HuH-7.5 (cell line): Measurements from ENCODE around the gene CNN1.
"Not testable (repeated sequence)": the region's sequence is repeated elsewhere in the genome, so short reads cannot be mapped to it uniquely, and the experiment has no call there.

Experiments
- DNase-seq: peaks from one replicate; pipeline ENCODE4 v3.0.0; 2011; ENCODE audit warnings: low spot score

Gene CNN1

GRCh38 chr19:11566164-11566563, 27.5 kb downstream of the CNN1 start:
- DNase-seq: no peak

GRCh38 chr19:11570039-11570462, 31.4 kb downstream of the CNN1 start:
- DNase-seq: no peak

GRCh38 chr19:11573354-11573753, 34.7 kb downstream of the CNN1 start:
- DNase-seq: not testable (repeated sequence)

- not testable (repeated sequence) for DNase-seq
These were observed 35.1 kb downstream of the CNN1 start for GRCh38 chr19:11573763-11574162.

GRCh38 chr19:11574689-11575088, 36.0 kb downstream of the CNN1 start:
- no peak for DNase-seq

- DNase-seq: no peak
These were observed 37.6 kb downstream of the CNN1 start for GRCh38 chr19:11576227-11576626.

- no peak for DNase-seq
These were observed 39.0 kb downstream of the CNN1 start, which contains the start of gene ACP5 for GRCh38 chr19:11577451-11578257. ACP5 (minus strand) TSS chr19:11577645; CDS start chr19:11577317, 328 bp downstream.

GRCh38 chr19:11578258-11579142, 39.8 kb downstream of the CNN1 start:
- no peak for DNase-seq

GRCh38 chr19:11580116-11580515, 41.5 kb downstream of the CNN1 start:
- DNase-seq: no peak

GRCh38 chr19:11581740-11582139, 43.1 kb downstream of the CNN1 start:
- no peak for DNase-seq

GRCh38 chr19:11586331-11586730, 47.7 kb downstream of the CNN1 start:
- DNase-seq: no peak

- DNase-seq: peak; percentile 75
These were observed 48.8 kb downstream of the CNN1 start for GRCh38 chr19:11587302-11587974.

GRCh38 chr19:11587975-11588631, 49.5 kb downstream of the CNN1 start:
- DNase-seq: no peak

- DNase-seq: no peak
These were observed 55.4 kb downstream of the CNN1 start for GRCh38 chr19:11594084-11594483.

- no peak for DNase-seq
These were observed 57.5 kb downstream of the CNN1 start for GRCh38 chr19:11596156-11596555.

GRCh38 chr19:11597202-11598102, 58.8 kb downstream of the CNN1 start, which contains the start of gene ZNF627:
ZNF627 (plus strand) TSS chr19:11597483; CDS start chr19:11597628, 145 bp downstream.
- DNase-seq: peak; percentile 97

- no peak for DNase-seq
These were observed 59.4 kb downstream of the CNN1 start for GRCh38 chr19:11598103-11598483.

- no peak for DNase-seq
These were observed 60.1 kb downstream of the CNN1 start for GRCh38 chr19:11598746-11599145.

GRCh38 chr19:11599704-11600103, 61.1 kb downstream of the CNN1 start:
- not testable (repeated sequence) for DNase-seq
